H9 (cell line): ENCODE data around the gene LUZP2. TPM values are rescaled to one million over a fixed set of nuclear protein-coding genes. Genes with fewer than 3 reads are reported as not detected.

Source experiments
- DNase-seq: peaks from one replicate; pipeline ENCODE4 v3.0.0-alpha.2; 2017
- H2AFZ ChIP-seq: one replicate; pipeline ENCODE4 v1.6.1; 2013; ENCODE audit warnings: mild to moderate bottlenecking, low read length, control low read depth, moderate library complexity
- H2AK5ac ChIP-seq: 2 replicates; pipeline ENCODE4 v1.6.1; 2013; ENCODE audit warnings: low read length, control low read depth, mixed read lengths; ENCODE audit not compliant: insufficient read length
- H2BK120ac ChIP-seq: one replicate; pipeline ENCODE4 v1.6.1; 2013; ENCODE audit warnings: low read depth, mild to moderate bottlenecking, low read length, control low read depth, inconsistent platforms; ENCODE audit not compliant: poor library complexity, severe bottlenecking
- H2BK12ac ChIP-seq: 2 replicates; pipeline ENCODE4 v1.6.1; 2013; ENCODE audit warnings: low read length, control low read depth, mixed read lengths, low read depth; ENCODE audit not compliant: insufficient read length
- H2BK15ac ChIP-seq: 2 replicates; pipeline ENCODE4 v1.6.1; 2013; ENCODE audit warnings: low read depth, low read length, control low read depth
- H2BK20ac ChIP-seq: one replicate; pipeline ENCODE4 v1.6.1; 2013; ENCODE audit warnings: low read depth, mild to moderate bottlenecking, low read length, control low read depth, inconsistent platforms; ENCODE audit not compliant: poor library complexity, severe bottlenecking
- H2BK5ac ChIP-seq: 2 replicates; pipeline ENCODE4 v1.6.1; 2013; ENCODE audit warnings: low read length, control low read depth, mixed read lengths; ENCODE audit not compliant: insufficient read length
- H3K14ac ChIP-seq: 2 replicates; pipeline ENCODE4 v1.6.1; 2013; ENCODE audit warnings: low read length, control low read depth; ENCODE audit not compliant: insufficient read depth
- H3K18ac ChIP-seq: 2 replicates; pipeline ENCODE4 v1.6.1; 2013; ENCODE audit warnings: low read depth, mild to moderate bottlenecking, mixed read lengths, low read length, control low read depth; ENCODE audit not compliant: insufficient read length
- H3K23ac ChIP-seq: 2 replicates; pipeline ENCODE4 v1.6.1; 2013; ENCODE audit warnings: low read length, control low read depth, mixed read lengths, low read depth; ENCODE audit not compliant: insufficient read length
- H3K23me2 ChIP-seq: 2 replicates; pipeline ENCODE4 v1.6.1; 2013; ENCODE audit warnings: low read depth, mild to moderate bottlenecking, mixed read lengths, low read length, control low read depth; ENCODE audit not compliant: insufficient read length, poor library complexity, severe bottlenecking
- H3K27ac ChIP-seq: 2 replicates; pipeline ENCODE4 v1.5.1; 2013; ENCODE audit warnings: low read length, control low read depth, mixed read lengths, low read depth; ENCODE audit not compliant: insufficient read length
- H3K27me3 ChIP-seq: 2 replicates; pipeline ENCODE4 v1.6.1; 2013; ENCODE audit warnings: low read length, control low read depth, inconsistent platforms; ENCODE audit not compliant: insufficient read depth
- H3K4ac ChIP-seq: 2 replicates; pipeline ENCODE4 v1.6.1; 2013; ENCODE audit warnings: low read depth, mild to moderate bottlenecking, control low read depth, inconsistent platforms, low read length, moderate library complexity
- H3K4me1 ChIP-seq: 2 replicates; pipeline ENCODE4 v1.6.1; 2013; ENCODE audit warnings: low read length, control low read depth, inconsistent platforms; ENCODE audit not compliant: insufficient read depth
- H3K4me2 ChIP-seq: 2 replicates; pipeline ENCODE4 v1.6.1; 2013; ENCODE audit warnings: low read length, control low read depth, mixed read lengths; ENCODE audit not compliant: insufficient read length, insufficient read depth
- H3K56ac ChIP-seq: 2 replicates; pipeline ENCODE4 v1.6.1; 2013; ENCODE audit warnings: low read depth, mild to moderate bottlenecking, mixed read lengths, low read length, control low read depth; ENCODE audit not compliant: insufficient read length
- H3K79me1 ChIP-seq: 2 replicates; pipeline ENCODE4 v1.6.1; 2013; ENCODE audit warnings: low read depth, mild to moderate bottlenecking, moderate library complexity, low read length, control low read depth, inconsistent platforms; ENCODE audit not compliant: insufficient read depth, poor library complexity, severe bottlenecking
- H3K79me2 ChIP-seq: 2 replicates; pipeline ENCODE4 v1.6.1; 2013; ENCODE audit warnings: low read length, control low read depth, inconsistent platforms; ENCODE audit not compliant: insufficient read depth
- H3K9ac ChIP-seq: 2 replicates; pipeline ENCODE4 v1.6.1; 2013; ENCODE audit warnings: low read length, control low read depth, mixed read lengths; ENCODE audit not compliant: insufficient read length; ENCODE audit errors: extremely low read depth
- H3K9me3 ChIP-seq: one replicate; pipeline ENCODE4 v1.6.1; 2013; ENCODE audit warnings: low read depth, low read length, inconsistent platforms; ENCODE audit not compliant: control insufficient read depth
- H3T11ph ChIP-seq: one replicate; pipeline ENCODE4 v1.6.1; 2013; ENCODE audit warnings: mild to moderate bottlenecking, low read length, control low read depth, inconsistent platforms
- H4K20me1 ChIP-seq: one replicate; pipeline ENCODE4 v1.6.1; 2013; ENCODE audit not compliant: control insufficient read depth, insufficient read length, insufficient read depth
- H4K5ac ChIP-seq: 2 replicates; pipeline ENCODE4 v1.6.1; 2013; ENCODE audit warnings: low read depth, mild to moderate bottlenecking, mixed read lengths, low read length, control low read depth; ENCODE audit not compliant: insufficient read length
- H4K8ac ChIP-seq: replicated peaks from 2 replicates; pipeline ENCODE4 v1.6.1; 2013; ENCODE audit warnings: low read length, control low read depth, mixed read lengths, low read depth; ENCODE audit not compliant: insufficient read length
- H4K91ac ChIP-seq: 2 replicates; pipeline ENCODE4 v1.6.1; 2013; ENCODE audit warnings: low read depth, mild to moderate bottlenecking, moderate library complexity, mixed read lengths, low read length, control low read depth; ENCODE audit not compliant: insufficient read length
- H3K27ac Mint-ChIP-seq, 3 experiments: 2 replicates in 2 of 3; 3 replicates in 1 of 3; pipeline ENCODE4 v1.8.0; 2020 to 2021; ENCODE audit warnings: mixed read lengths in 3 of 3, mild to moderate bottlenecking in 1 of 3, moderate library complexity in 1 of 3
- H3K27me3 Mint-ChIP-seq: 2 replicates; pipeline ENCODE4 v1.8.0; 2021; ENCODE audit warnings: low read depth, mild to moderate bottlenecking, moderate library complexity, mixed read lengths
- H3K36me3 Mint-ChIP-seq, 3 experiments: 2 replicates in 2 of 3; 3 replicates in 1 of 3; pipeline ENCODE4 v1.8.0; 2020 to 2021; ENCODE audit warnings: low read depth in 3 of 3, mixed read lengths in 3 of 3; ENCODE audit not compliant: insufficient read depth in 1 of 3
- H3K4me1 Mint-ChIP-seq, 2 experiments: 2 replicates each; pipeline ENCODE4 v1.8.0; 2020; ENCODE audit warnings: mixed read lengths in 2 of 2
- H3K4me3 Mint-ChIP-seq, 2 experiments: 2 replicates in 1 of 2; 3 replicates in 1 of 2; pipeline ENCODE4 v1.8.0; 2020 to 2021; ENCODE audit warnings: mild to moderate bottlenecking in 2 of 2, mixed read lengths in 2 of 2, moderate library complexity in 1 of 2
- H3K9me3 Mint-ChIP-seq, 2 experiments: 2 replicates in 1 of 2; 3 replicates in 1 of 2; pipeline ENCODE4 v1.8.0; 2020; ENCODE audit warnings: mild to moderate bottlenecking in 2 of 2, mixed read lengths in 2 of 2, moderate library complexity in 1 of 2
- CTCF ChIP-seq: fragments of 200-600 bp; sonication (generic); conservative IDR thresholded peaks from 3 replicates; pipeline ENCODE4 v1.8.0; 2021; ENCODE audit warnings: antibody characterized with exemption, mild to moderate bottlenecking
- WGBS: extraction: QIAGEN DNeasy Blood & Tissue Kit; methylation state at CpG from one replicate; pipeline ENCODE4 v1.1.7; 2013; ENCODE audit warnings: missing lambda C conversion rate, low lambda C conversion rate, mixed read lengths; ENCODE audit not compliant: insufficient read length; ENCODE audit errors: extremely low coverage; 5-methylcytosine and 5-hydroxymethylcytosine counted together
- total RNA-seq: library from RNA; stranded (reverse); gene quantifications from 2 replicates; pipeline ENCODE4 v1.2.1, GENCODE V29; 2021

LUZP2 gene
- total RNA-seq, 1 experiment from 2014 or later = 25.4 TPM

GRCh38 chr11:24820541-24820940 is 323.7 kb downstream of the LUZP2 start:
- no peak overlapping the region for H3K56ac ChIP-seq
- no peak overlapping the region for H4K91ac ChIP-seq
- Mint-ChIP-seq H3K36me3 (no peaks in the 10 kb centered on the region), H3K27me3 (no peaks in the 10 kb centered on the region), H3K4me1 (peaks cover 10 to 12% of the 10 kb centered on the region in 2 experiments), H3K4me3 (no peak overlapping the region), H3K27ac (no peak overlapping the region), H3K9me3 (no peaks in the 10 kb centered on the region; a peak in 1 of 5 replicates)
- no peak overlapping the region for H4K5ac ChIP-seq
- no peak overlapping the region for H4K8ac ChIP-seq
- H3K23me2 ChIP-seq = no peaks in the 10 kb centered on the region
- H2AK5ac ChIP-seq = no peak overlapping the region
- TF ChIP-seq CTCF = no peak
- no peak overlapping the region for H3K9ac ChIP-seq
- H3K4ac ChIP-seq = no peak overlapping the region
- no peak for DNase-seq
- H2BK20ac ChIP-seq = no peak overlapping the region
- no peaks in the 10 kb centered on the region for H3K79me1 ChIP-seq
- no peak overlapping the region for H3K14ac ChIP-seq
- no peaks in the 10 kb centered on the region for H3K27me3 ChIP-seq
- no peak overlapping the region for H3K23ac ChIP-seq
- no peaks in the 10 kb centered on the region for H3K79me2 ChIP-seq
- no peak overlapping the region for H3K27ac ChIP-seq
- no peak overlapping the region for H2AFZ ChIP-seq
- no peak overlapping the region for H3T11ph ChIP-seq
- no peak overlapping the region for H3K18ac ChIP-seq
- no peak overlapping the region for H2BK15ac ChIP-seq
- no peaks in the 10 kb centered on the region for H3K4me1 ChIP-seq
- no peaks in the 10 kb centered on the region for H3K9me3 ChIP-seq
- H3K4me2 ChIP-seq = no peak overlapping the region
- no CpG with 5 or more reads among the region's 1 CpG for WGBS
- H4K20me1 ChIP-seq = no peaks in the 10 kb centered on the region
- H2BK120ac ChIP-seq = no peak overlapping the region
- no peak overlapping the region for H2BK5ac ChIP-seq
- H2BK12ac ChIP-seq = no peak overlapping the region
